ENCODE data around the gene PAX1.

- TF ChIP-seq RNF2 (IDR thresholded peaks at IDR 0.05) = no peak
- TF ChIP-seq POLR2AphosphoS2 (IDR thresholded peaks at IDR 0.05; ENCODE audit: low read length) = no peak
- no peak for TF ChIP-seq POLR2A (conservative IDR thresholded peaks at IDR 0.05)
- no peak for TF ChIP-seq SREBF2 (CRISPR knock-in tag; IDR thresholded peaks at IDR 0.05)
- TF ChIP-seq CEBPG (CRISPR knock-in tag; IDR thresholded peaks at IDR 0.05) = no peak
- TF ChIP-seq CEBPG (tag; conservative IDR thresholded peaks at IDR 0.05 in 1 of 2, IDR thresholded peaks at IDR 0.05 in 1 of 2) = no peak
- no peak for TF ChIP-seq TCF7L2 (IDR thresholded peaks at IDR 0.05; ENCODE audit: low read depth, low read length)
- no peak for TF ChIP-seq HIVEP1 (CRISPR knock-in tag; IDR thresholded peaks at IDR 0.05)
- TF ChIP-seq YY1 (IDR thresholded peaks at IDR 0.05; ENCODE audit: borderline replicate concordance in 1 of 3, control insufficient read depth in 1 of 3, extremely low read depth in 1 of 3, insufficient read depth in 3 of 3, insufficient read length in 1 of 3, insufficient replicate concordance in 2 of 3, low read depth in 1 of 3, low read length in 2 of 3) = no peak
- no peak for TF ChIP-seq CTCF (IDR thresholded peaks at IDR 0.05 in 2 of 3, conservative IDR thresholded peaks at IDR 0.05 in 1 of 3; ENCODE audit: insufficient read depth in 2 of 3, low read depth in 1 of 3, low read length in 3 of 3)
- no peak for TF ChIP-seq JUN (IDR thresholded peaks at IDR 0.05; ENCODE audit: borderline replicate concordance, low read depth, low read length)
- TF ChIP-seq JUN (CRISPR knock-in tag; IDR thresholded peaks at IDR 0.05; ENCODE audit: borderline replicate concordance) = no peak
- TF ChIP-seq MAFK (IDR thresholded peaks at IDR 0.05; ENCODE audit: low read length) = no peak
- no peak for TF ChIP-seq ZNF778 (CRISPR knock-in tag; IDR thresholded peaks at IDR 0.05)
Observed at GRCh38 chr20:21681234-21681921, 24.1 kb upstream of the PAX1 start.
